Left hindlimb (tissue), 1 donor: ENCODE results near the gene ZNF618.

ENCODE experiments used
- DNase-seq: peaks from one replicate; pipeline ENCODE4 v3.0.0-alpha.2; 2018

Gene ZNF618

DNA sequence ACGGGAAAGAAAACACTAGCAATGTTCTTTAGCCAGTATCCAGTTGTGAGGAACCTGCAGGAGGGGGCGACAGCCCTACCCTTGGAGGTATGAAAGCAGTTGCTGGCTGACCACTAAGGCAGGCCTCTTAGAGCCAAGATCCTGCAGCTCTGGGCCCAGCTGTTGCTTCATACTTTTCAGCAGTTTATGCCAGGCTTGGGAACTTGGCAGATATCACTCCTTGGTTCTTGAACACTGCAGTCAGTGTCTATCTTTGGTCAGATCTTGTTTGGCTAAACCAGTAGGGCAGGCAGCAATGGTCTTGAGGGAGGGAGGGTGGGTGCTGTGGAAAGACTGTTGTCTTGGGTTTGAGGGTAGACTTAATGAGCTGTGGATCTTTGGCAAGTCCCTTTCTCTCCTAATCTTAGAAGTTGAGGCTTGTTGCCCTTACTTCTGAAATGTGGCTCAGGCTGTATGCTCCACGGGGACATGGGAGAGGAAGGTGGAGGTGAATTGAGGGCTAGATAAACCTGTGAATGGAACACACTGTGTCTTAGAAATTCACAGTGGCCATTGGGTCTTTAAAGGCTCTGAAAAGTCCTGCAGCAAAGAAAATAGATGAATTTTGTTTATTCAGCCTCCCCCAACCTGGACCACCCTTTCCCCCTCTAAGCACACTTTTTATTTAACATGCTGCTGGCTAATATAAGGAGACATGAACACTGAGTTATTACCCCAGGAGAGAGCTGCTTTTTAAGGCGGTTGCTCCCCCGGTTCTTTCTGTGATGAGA is 37.5 kb downstream of the ZNF618 start:
- DNase-seq = no peak

DNA sequence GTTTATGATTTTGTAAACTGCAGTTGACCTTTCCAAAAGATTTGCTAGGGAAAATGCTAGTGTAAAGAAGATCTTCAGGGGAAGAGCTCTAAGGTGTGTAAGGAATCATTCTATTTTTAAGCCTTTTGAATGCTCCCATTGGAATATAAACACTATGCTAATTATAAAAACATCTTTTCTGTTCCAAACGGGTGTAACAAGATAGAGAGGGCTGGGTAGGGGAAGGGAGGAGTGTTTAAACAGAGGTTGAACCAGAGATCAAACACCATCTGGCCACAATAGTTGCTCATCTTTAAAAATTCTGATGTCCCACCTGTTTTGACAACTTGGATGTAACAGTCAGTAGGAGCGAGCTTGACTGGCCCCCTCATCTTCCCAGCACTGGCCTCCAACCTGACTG is 38.4 kb downstream of the ZNF618 start:
- DNase-seq = no peak

DNA sequence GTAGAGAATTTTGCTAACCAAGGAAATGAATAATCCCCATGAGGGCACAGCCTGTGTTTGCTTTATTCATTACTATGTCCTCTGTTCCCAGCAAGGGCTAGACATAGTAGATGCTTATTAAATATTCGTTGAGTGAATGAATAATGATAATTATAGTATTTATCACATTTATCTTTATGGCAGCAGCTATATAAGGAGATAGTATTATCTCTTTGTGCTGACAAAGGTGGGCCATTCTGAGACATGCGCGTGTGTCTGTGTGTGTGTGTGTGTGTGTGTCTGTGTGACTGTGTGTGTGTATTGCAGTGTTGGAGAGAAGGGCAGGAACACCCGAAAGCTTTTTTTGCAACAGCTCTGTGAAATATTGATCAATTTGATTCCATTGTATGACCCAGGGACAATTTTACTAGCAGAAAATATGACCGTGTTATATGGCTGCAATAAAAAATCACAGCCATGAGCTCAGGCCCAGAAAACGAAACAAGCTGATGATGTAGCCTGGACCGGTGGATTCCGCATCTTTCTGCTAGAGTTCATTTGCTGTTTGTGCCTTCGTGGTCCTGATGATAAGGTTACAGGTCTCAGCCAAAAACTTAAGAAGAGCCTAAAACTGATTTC is 39.8 kb downstream of the ZNF618 start:
- DNase-seq = no peak

DNA sequence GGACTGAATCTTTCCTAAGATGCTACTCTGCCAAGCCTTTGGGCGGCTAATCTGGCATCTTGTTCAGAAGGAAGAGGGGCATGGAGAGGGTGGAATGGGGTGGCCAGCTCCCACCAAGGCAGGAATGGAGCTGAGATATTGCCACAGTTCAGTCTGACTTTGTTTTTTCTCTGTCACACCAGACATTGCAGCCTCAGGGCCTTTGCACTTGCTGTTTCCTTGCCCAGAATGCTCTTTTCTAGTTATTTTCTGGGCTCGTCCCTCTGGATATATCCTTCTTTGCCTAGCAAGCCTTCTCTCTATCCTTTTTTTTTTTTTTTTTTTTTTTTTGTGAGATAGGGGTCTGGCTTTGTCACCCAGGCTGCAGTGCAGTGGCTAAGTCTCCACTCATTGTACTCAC is 40.8 kb downstream of the ZNF618 start:
- DNase-seq = no peak

DNA sequence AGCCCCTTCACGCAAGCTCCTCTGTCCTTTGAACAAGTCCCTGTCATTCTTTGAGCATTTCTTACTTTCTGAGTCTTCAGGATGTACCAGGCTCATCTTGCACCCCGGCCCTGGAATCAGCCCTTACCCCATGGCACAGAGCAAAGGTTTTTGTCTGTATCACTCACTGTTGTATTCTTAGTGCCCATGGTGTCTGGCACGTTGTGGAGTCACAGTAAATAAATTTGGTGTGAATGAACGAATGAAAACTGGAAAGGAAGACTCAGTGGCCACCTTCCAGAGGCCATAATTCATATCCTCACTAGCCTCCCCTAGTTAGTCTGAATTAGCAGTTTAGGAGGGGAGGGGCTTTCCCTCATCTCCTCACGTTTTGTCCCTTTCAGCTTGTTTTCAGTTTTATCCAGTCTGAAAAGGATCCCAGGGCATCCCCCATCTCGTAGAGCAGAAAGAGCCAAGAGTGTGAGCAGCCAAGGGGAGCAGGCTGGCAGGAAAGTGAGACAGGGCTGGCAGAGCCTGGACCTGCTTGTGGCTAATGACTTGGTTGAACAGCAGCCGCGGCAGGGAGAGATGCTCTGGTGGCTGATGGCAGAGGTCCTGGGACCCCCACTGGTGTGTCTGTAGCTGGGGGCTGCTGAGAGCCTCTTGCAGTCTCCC is 42.7 kb downstream of the ZNF618 start:
- no peak for DNase-seq

DNA sequence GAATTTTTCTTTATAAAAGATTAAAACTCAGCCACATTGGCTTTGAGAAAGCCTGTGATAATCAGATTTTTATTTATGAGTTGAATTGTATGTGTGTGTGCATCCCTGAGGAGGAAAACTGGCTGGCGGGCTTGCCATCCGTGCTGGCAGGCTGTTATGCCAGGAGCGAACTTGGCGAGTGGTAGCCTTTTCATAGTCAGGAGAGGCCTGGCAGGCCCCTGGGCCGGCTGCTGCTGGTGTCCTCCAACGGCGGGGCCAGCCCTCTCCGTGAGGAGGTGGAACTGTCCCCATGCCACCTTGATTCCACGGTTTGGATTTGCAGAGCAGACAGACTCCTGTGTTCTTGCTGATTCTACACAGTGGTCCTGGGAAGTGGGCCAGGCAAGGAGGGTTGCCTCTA is 43.3 kb downstream of the ZNF618 start:
- no peak for DNase-seq

DNA sequence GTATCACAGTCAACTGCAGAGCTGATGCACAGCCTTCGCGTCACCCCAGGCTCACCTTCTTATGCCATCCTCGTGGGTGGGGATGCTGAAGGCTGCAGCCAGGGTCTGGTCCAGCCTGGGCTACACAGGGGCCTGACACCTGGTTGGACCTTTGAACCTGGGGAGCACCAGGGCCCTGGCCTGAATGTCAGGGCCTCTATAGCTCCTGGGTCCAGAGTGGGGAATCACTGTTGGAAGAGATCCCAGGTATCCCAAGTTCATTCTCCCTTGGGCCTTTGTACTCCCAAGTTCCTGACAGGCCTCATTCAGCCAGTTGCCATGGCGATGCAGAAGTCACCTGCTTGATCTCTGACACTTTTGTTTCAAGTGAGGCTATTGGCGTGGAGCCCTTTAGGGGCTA is 43.8 kb downstream of the ZNF618 start:
- no peak for DNase-seq

DNA sequence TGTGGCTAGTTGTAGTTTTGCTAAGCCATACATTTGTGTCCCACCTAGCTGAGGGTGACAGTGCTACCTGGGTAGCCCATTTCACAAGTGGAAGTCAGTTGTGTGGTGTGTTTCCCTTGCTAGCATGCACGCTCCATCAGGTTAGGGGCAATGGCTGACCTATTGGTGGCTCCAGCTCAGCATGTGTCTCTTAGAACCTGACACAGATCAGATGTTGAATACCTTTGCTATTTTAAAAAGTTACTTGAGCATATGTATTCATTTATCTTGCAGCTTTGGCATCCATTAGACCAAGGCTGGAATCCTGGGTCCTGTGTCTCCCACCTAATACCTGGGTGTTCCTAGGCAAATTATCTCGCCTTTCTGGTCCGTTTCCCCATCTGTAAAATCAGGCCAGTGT is 44.8 kb downstream of the ZNF618 start:
- DNase-seq = no peak

DNA sequence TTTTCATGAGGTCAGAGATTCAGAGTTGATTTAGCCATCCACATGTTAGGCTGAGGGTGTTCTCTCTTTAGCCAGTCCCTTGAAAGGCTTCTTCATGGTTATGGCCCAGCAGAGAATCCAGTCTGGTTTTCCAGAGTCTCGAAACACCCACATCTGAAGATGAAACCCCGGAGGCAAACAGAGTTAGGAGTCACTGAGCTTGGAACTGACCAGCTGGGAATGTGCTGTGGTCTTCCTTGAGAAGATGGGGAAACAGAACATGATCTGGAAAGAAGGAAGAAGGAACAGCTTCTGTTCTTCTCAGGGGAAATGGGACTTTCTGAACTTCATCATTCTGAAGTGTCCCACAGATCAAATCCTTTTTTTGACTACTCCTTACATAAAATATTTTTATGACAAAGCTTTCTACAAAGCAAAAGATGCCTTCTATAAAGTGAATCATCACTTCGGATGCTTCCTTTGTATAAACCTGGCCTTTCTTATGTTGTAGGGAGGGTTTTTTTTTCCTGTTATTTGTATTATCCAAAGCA is 45.4 kb downstream of the ZNF618 start:
- DNase-seq = no peak

DNA sequence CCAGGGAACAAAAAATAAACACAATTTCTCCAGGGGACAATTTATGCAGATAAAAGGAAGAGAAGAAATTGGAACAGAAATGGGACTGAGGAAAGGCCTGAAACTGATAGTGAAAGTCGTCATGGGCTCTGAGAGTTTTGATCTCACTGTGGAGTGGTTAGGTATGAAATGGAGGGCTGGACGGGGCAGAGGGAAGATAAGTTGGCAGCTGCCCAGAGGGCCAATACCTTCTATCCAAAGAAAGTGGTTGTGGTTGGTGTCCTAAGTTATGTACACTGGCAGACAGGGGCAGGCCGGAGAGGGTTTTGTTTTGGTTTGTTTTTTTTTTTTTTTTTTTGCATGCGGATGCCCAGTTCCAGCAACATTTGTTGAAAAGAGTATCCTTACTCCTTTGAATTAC is 46.1 kb downstream of the ZNF618 start:
- no peak for DNase-seq

DNA sequence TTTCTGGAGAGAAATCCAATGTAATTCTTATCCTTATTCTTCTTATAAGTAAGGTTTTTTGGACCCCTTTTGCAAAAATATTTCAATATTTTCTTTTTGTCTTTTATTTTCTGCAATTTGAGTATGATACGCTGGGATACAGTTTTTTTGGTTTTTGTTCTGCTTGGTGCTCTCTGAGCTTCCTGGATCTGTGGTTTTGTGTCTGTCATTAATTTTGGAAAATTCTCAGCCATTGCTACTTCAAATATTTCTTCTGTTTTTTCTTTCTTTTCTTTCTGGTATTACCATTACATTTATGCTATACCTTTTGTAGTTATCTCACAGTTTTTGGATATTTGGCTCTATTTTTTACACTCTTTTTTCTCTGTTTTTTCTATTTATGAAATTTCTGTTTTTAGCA is 50.1 kb downstream of the ZNF618 start:
- DNase-seq = no peak

DNA sequence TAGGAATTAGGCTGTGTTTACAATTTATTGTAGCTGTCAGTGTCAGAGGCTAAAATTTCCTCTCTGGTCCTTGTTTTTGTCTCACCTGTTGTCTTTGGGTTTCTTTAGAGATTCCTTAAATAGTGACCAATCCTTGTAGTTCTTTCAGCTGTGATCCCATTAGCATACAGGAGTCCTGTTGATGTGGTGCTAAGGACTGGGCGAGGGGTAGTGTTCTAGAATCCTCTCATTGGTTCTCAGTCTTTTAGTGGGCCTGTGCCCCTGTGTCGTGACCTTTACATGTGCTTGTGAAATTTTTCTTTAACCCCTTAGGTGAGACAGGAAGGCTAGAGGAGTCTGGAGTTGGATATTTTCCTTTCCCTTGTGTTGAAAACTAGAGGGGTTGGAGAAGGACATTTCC is 51.2 kb downstream of the ZNF618 start:
- no peak for DNase-seq

DNA sequence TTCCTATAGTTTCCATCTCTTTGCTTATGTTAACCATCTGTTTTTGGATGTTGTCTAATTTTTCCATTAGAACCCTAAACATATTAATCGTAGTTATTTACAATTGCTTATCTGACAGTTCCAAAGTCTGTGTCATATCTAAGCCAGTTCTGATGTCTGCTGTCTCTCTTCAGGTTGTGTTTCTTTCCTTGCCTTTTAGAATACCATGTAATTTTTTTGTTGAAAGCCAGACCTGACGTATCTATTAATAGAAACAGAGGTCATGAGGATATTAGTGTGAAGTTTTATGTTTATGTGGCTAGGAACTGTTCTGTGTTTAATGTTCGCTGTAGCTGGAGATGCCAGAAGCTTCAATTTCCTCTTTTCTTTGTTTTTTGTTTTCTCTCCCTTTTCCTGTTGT is 52.2 kb downstream of the ZNF618 start:
- DNase-seq = no peak

DNA sequence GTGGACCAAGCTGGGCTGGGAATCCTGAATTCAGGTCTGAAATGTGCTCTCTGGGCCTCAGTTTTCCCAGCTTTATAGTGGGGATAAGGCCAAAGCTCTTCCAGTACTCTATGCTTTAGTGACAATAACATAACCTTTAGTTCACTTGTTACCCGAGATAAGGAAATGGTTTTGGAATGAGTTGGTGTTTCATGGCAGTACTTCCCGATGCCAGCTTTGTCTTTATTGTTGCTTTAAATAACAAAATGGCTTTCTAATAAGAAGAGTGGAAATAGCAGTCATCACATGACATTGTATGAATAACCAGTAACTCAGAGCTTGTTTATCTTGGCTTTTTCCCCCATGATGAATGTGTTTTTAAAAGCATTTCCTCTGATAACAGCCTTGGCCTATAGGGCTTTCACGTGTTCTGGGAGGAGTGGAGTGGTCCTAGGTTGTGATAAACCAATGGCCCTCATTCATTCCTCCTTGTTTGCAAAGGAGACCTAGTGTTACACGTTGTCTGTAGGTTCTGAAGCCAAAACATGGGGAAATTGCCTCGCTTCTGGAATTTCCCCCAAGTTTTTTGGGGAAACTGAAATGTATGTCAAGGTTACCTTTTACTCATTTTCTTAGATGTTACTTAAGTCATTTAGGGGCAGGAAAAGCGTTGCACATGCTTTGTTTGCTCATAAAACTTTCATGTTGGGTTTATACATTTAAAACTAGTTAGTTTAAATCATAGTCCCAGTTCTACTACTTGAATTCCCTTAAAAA is 53.7 kb downstream of the ZNF618 start:
- DNase-seq = no peak

DNA sequence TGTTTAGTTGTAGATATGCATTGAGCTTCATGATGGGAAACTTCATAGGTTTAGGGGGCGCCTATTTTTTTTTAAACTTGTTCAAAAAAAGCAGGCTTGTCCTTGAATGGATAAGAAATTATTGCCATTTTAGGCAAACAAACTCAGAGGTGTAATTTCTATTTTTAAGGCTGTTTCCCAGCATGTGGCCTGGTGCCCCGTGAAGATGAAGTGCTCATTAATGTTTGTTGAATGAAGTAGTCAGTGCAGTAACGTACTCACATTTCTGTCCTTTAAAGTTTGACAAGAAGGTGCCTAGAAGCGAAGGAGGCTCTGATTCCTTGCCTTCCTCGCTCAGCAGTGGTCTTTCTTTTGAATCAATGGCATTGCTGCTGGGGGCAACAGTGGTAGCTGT is 54.3 kb downstream of the ZNF618 start:
- DNase-seq = no peak

DNA sequence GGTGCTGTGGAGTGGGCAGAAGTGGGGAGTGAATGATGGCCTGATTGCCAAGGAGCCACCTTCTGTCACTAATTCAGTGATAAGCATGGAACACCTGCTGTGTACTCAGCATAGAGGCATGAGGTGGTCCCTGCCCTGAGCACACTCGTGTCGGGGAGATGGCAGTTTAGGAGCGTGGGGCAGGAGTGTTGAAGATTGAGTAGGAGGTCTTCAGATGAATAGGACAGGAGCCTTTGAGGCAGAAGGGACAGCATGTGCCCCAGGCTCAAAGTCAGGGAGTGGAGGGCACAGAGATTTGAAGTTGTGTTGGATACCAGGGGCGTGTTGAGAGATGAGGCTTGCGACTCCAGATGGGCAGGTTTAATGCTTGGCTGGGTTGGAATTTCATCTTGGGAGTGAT is 55.0 kb downstream of the ZNF618 start:
- DNase-seq = no peak

DNA sequence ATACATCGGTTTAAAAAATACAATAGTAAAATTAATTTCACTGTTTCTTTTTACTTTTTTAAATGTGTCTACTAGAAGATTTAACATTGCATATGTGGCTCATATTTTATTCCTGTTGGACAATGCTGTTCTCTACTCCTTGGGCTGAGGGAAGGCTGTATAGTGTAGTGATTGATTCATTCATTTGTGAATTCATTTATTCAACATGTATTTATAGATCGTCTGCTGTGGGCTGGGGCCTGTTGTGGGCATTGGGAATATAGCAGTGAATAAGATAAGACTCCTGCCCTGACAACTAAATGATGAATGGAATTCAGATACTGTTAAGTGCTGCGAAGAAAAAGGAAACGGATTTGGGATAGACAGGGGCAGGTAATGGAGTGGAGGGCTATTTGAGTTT is 55.7 kb downstream of the ZNF618 start:
- DNase-seq = no peak

DNA sequence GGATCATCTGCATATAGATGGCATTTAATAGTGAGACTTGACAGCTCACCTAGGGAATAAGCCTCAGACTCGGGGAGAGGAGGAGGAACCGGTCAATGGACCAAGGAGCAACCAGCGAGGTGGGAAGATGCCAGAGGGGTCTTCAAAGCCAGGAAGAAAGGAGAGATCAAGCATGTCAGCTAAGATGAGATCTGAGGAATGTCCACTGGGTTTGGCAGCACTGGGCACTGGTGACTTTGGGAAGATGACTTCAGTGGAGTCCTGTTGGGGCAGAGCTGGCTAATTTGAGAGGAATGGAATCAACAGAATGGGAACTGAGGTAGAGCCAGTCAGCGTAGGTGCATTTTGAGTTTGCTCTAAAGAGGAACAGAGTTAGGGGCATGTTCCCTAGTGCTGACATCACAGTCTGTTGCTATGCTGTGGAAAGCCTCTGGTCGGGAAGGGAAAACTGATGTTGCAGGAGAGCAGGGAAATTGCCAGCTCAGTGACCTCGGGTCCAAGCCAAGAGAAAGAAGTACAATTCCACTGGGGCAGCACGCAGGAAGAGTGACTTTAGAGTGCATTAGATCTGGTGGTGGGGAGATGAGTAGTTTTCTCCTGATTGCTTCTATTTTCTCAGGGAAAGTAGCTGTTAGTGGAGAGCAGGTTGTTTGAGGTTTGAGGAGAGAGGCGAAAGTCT is 56.9 kb downstream of the ZNF618 start:
- DNase-seq = peak; percentile 45

DNA sequence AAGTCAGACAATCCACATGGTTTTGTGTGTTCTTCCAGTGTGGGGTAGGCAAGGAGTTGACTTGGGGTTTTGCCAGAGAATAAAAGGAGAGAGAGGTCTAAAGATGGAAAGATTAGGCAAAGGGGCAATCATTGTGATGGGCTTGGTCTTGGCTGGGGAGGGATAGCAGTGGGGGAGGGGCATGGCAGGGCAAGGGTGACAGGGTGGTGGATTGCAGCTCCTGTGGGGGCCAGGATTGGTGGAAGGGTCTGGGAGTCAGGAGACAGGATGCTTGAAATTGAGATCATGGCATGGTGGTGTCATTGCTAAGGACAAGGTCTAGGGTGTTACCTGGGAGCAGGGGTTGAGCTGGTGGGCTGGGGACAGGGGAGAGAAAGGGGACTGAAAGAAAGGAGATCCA is 57.6 kb downstream of the ZNF618 start:
- DNase-seq = no peak

DNA sequence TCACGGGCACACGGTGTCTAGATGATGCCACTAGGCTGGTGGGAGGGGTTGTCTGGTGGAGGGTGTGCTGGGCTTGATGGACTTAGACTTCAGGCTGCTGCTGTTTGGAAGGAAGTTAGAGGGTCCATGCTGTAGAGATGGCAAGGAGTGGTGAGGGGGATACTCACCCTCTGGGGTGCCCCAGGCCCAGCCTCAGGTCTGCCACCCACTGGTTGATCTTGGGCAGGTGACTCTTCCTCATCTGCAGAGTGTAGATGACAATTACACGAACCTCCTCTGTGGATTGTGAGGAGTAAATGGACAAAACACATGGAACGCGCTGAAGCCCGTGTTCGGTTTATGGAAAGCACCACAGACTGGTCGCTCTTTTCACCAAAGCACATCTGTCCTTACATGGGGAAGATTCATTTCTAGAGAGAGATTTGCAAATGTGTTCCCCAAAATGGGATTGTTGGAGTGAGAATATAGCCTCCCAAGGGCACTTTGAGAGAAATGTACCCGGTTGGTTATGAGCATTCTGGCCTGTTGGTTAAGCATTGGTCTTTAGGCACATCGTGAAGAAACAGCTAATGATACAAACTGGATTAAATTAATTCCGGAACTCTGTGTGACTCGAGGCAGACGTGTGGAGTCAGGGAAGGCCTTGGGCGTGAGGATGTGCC is 58.2 kb downstream of the ZNF618 start:
- DNase-seq = no peak

DNA sequence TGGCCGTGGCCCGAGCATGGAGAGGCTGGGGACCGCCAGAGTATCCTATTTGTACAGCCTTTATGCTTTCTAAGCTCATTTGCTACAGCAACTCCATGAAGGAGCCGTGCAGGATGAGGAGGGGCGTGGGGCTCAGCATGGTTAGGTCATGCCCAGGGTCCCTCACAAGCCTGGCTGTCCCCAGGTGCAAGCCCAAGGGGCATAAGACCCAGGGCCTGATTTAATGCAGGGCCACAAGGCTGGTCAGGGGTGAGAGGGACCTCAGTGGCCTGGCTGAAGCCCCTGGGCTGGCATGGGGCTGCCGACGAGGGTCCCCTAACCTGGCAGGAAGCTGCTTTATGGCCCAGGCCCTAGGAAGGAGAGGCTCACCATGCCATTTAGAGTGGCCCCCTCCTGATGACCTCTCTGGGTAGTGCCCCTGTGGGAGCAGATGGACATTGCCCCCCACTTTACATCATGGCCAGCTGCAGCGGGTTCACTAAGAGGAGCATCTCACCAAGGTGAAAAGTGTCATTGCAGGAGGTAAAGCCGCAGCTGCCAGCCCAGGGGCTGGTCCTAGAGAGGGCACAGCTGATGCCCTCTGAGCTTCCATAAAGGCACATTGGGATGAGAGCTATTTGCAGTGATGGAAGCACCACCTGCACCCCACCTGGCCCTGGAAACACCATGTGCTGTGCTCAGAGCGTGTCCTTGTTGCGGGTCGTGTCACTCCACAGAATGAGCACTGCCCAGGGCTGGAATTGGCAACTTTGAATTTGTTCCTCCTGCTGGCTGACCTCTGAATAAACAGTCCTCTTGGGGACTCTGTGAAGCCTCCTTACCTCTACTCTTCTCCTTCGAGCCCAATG is 58.9 kb downstream of the ZNF618 start:
- no peak for DNase-seq
